WERI-Rb-1 (cell line): ENCODE results near the gene ICA1L.

Experiments
- DNase-seq: peaks from one replicate; pipeline ENCODE4 v3.0.0-alpha.2; 2020
- H3K27ac ChIP-seq: fragments of 250-450 bp; sonication (Bioruptor Pico); 2 replicates; pipeline ENCODE4 v1.5.1; 2020; ENCODE audit warnings: mild to moderate bottlenecking, moderate library complexity
- H3K27me3 ChIP-seq: fragments of 250-450 bp; sonication (Bioruptor Pico); 2 replicates; pipeline ENCODE4 v1.5.1; 2021; ENCODE audit warnings: mild to moderate bottlenecking, low read depth, moderate library complexity; ENCODE audit not compliant: insufficient read depth, severe bottlenecking
- H3K36me3 ChIP-seq: fragments of 250-450 bp; sonication (Bioruptor Pico); 2 replicates; pipeline ENCODE4 v1.5.1; 2020; ENCODE audit warnings: mild to moderate bottlenecking, moderate library complexity
- H3K4me3 ChIP-seq: 2 replicates; pipeline ENCODE4 v1.5.1; 2011; ENCODE audit warnings: low read depth, mild to moderate bottlenecking, control low read depth, low read length
- H3K9me3 ChIP-seq: fragments of 250-450 bp; sonication (Bioruptor Pico); 2 replicates; pipeline ENCODE4 v1.5.1; 2021; ENCODE audit warnings: mild to moderate bottlenecking, moderate library complexity; ENCODE audit not compliant: severe bottlenecking
- TF ChIP-seq, protein P1 (sequence below): IDR thresholded peaks from 2 replicates; pipeline ENCODE4 v1.5.1; 2011; ENCODE audit warnings: low read depth, mild to moderate bottlenecking, control low read depth, inconsistent platforms, low read length

ICA1L gene

DNA sequence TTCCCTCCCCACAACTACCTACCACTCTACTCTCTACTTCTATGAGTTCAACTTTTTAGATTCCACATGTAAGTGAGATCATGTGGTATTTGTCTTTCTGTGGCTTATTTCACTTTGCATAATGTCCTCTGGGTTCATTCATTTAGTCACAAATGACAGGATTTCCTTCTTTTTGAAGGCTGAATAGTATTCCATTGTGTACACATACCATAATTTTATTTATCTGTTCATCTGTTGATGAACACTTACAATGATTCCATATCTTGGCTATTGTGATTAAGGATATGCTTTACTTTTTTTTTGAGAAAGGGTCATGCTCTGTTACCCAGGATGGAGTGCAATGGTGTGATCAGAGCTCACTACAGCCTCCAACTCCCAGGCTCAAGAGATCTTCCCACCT lies 73.6 kb downstream of the ICA1L start:
- no peak for DNase-seq
- TF ChIP-seq, protein P1, sequence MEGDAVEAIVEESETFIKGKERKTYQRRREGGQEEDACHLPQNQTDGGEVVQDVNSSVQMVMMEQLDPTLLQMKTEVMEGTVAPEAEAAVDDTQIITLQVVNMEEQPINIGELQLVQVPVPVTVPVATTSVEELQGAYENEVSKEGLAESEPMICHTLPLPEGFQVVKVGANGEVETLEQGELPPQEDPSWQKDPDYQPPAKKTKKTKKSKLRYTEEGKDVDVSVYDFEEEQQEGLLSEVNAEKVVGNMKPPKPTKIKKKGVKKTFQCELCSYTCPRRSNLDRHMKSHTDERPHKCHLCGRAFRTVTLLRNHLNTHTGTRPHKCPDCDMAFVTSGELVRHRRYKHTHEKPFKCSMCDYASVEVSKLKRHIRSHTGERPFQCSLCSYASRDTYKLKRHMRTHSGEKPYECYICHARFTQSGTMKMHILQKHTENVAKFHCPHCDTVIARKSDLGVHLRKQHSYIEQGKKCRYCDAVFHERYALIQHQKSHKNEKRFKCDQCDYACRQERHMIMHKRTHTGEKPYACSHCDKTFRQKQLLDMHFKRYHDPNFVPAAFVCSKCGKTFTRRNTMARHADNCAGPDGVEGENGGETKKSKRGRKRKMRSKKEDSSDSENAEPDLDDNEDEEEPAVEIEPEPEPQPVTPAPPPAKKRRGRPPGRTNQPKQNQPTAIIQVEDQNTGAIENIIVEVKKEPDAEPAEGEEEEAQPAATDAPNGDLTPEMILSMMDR = no peak
- no peaks in the 10 kb centered on the region for H3K27me3 ChIP-seq
- H3K36me3 ChIP-seq = no peaks in the 10 kb centered on the region
- H3K9me3 ChIP-seq = no peaks in the 10 kb centered on the region
- no peak overlapping the region for H3K27ac ChIP-seq
- H3K4me3 ChIP-seq = no peak overlapping the region

- no peaks in the 10 kb centered on the region for H3K27me3 ChIP-seq
- DNase-seq = no peak
- H3K4me3 ChIP-seq = no peak overlapping the region
- TF ChIP-seq, protein P1 = no peak
- peaks cover 2% of the 10 kb centered on the region; the same call in 1 of the 2 replicates for H3K36me3 ChIP-seq
- no peaks in the 10 kb centered on the region for H3K9me3 ChIP-seq
- H3K27ac ChIP-seq = no peak overlapping the region
Measured at GRCh38 chr2:202790676-202791075, 80.9 kb downstream of the ICA1L start.

GRCh38 chr2:202786842-202787241 lies 84.7 kb downstream of the ICA1L start:
- H3K27ac ChIP-seq = no peak overlapping the region
- H3K36me3 ChIP-seq = peaks cover 2% of the 10 kb centered on the region
- no peaks in the 10 kb centered on the region for H3K9me3 ChIP-seq
- H3K4me3 ChIP-seq = no peak overlapping the region
- no peaks in the 10 kb centered on the region for H3K27me3 ChIP-seq
- TF ChIP-seq, protein P1 = no peak
- no peak for DNase-seq

GRCh38 chr2:202782940-202783558 lies 88.5 kb downstream of the ICA1L start:
- no peaks in the 10 kb centered on the region for H3K9me3 ChIP-seq

GRCh38 chr2:202780514-202781021 lies 91.0 kb downstream of the ICA1L start:
- Histone ChIP-seq H3K9me3 (no peaks in the 10 kb centered on the region), H3K36me3 (peaks cover 9% of the 10 kb centered on the region), H3K27ac (no peak overlapping the region), H3K4me3 (no peak overlapping the region), H3K27me3 (no peaks in the 10 kb centered on the region)
- no peak for DNase-seq
- TF ChIP-seq, protein P1 = no peak

More at GRCh38 chr2:202782940-202783558, 88.5 kb downstream of the ICA1L start:
- H3K27ac ChIP-seq = no peak overlapping the region
- H3K27me3 ChIP-seq = no peaks in the 10 kb centered on the region
- TF ChIP-seq, protein P1 = no peak
- H3K4me3 ChIP-seq = no peak overlapping the region
- H3K36me3 ChIP-seq = peaks cover 5% of the 10 kb centered on the region
- DNase-seq = no peak

DNA sequence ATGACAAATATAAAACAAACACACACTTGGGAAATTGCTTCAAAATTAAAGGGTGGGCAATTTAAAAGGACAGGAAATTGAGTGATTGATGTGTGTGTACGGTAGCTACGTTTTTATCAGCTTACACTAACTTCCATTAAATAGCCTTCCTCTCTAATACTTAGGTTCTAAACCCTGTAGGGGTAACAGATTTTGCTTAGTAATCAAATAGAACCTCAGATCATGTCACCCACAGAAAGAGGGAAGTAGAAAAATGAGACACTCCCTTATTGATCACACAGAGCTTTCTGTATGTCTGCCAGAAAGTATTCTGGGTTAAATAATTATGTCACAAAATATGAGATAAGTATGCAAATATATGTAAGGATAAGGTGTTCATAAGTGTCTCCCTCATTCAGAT lies 93.3 kb downstream of the ICA1L start:
- Histone ChIP-seq H3K36me3 (peaks cover 9% of the 10 kb centered on the region), H3K4me3 (no peak overlapping the region), H3K9me3 (no peaks in the 10 kb centered on the region), H3K27ac (no peak overlapping the region), H3K27me3 (no peaks in the 10 kb centered on the region)
- TF ChIP-seq, protein P1 = no peak
- no peak for DNase-seq
